Activated CD8-positive, alpha-beta memory T cell treated with anti-CD3 and anti-CD28 coated beads, Interleukin-2, amount 50 U/mL, for 1 hour (primary cell): ENCODE measurements around the gene APMAP.
A peak's percentile ranks its signal among the peaks of the same experiment; 100 is the strongest.
"Not testable (repeated sequence)": the region's sequence is repeated elsewhere in the genome, so short reads cannot be mapped to it uniquely, and the experiment has no call there.

ENCODE experiments used
- DNase-seq: peaks from one replicate; pipeline ENCODE4 v3.0.0-alpha.2; 2020; ENCODE audit errors: extremely low read depth

The APMAP gene

GRCh38 chr20:25007491-25008305 lies 15.1 kb upstream of the APMAP start:
- DNase-seq: no peak

GRCh38 chr20:25006431-25007167 lies 14.0 kb upstream of the APMAP start:
- no peak for DNase-seq

GRCh38 chr20:25005661-25006060 lies 13.1 kb upstream of the APMAP start:
- no peak for DNase-seq

GRCh38 chr20:25005220-25005619 lies 12.7 kb upstream of the APMAP start:
- DNase-seq: no peak

GRCh38 chr20:25003002-25003401 lies 10.5 kb upstream of the APMAP start:
- no peak for DNase-seq

GRCh38 chr20:25001323-25001722 lies 8.8 kb upstream of the APMAP start:
- not testable (repeated sequence) for DNase-seq

- no peak for DNase-seq
Measured at GRCh38 chr20:25000268-25000801, 7.8 kb upstream of the APMAP start.

GRCh38 chr20:24999568-24999967 lies 7.0 kb upstream of the APMAP start:
- no peak for DNase-seq

- no peak for DNase-seq
Measured at GRCh38 chr20:24998631-24999445, 6.3 kb upstream of the APMAP start.

- DNase-seq: no peak
Measured at GRCh38 chr20:24998121-24998520, 5.6 kb upstream of the APMAP start.

- no peak for DNase-seq
Measured at GRCh38 chr20:24996449-24997377, 4.2 kb upstream of the APMAP start.

- DNase-seq: no peak
Measured at GRCh38 chr20:24995741-24996448, 3.3 kb upstream of the APMAP start.

GRCh38 chr20:24994470-24995368 lies 2.2 kb upstream of the APMAP start:
- DNase-seq: peak; percentile 63

- DNase-seq: no peak
Measured at GRCh38 chr20:24994186-24994465, 1.6 kb upstream of the APMAP start.

GRCh38 chr20:24993337-24994185 lies 1.0 kb upstream of the APMAP start:
- DNase-seq: no peak

GRCh38 chr20:24991897-24992486 lies 559 bp downstream of the APMAP start:
- no peak for DNase-seq

GRCh38 chr20:24990810-24991252 lies 1.7 kb downstream of the APMAP start:
- no peak for DNase-seq

GRCh38 chr20:24989162-24989561 lies 3.4 kb downstream of the APMAP start:
- DNase-seq: no peak
